Vagina (tissue), 2 donors: ENCODE measurements around the gene LMNTD2. TPM values are rescaled to one million over a fixed set of nuclear protein-coding genes. Genes with fewer than 3 reads are reported as not detected.
"Not testable (repeated sequence)": the region's sequence is repeated elsewhere in the genome, so short reads cannot be mapped to it uniquely, and the experiment has no call there.

Source experiments
- DNase-seq, 2 donors: peaks; one replicate each; pipeline ENCODE4 v3.0.0-alpha.2; 2017; ENCODE audit errors: extremely low spot score in 2 of 2
- H3K27ac ChIP-seq: fragments of 200-600 bp; sonication (generic); one replicate; pipeline ENCODE4 v1.5.1; 2019
- H3K27me3 ChIP-seq: fragments of 200-600 bp; sonication (generic); one replicate; pipeline ENCODE4 v1.5.1; 2019
- H3K36me3 ChIP-seq, 2 donors: fragments of 200-600 bp; sonication (generic); one replicate each; pipeline ENCODE4 v1.5.1; 2017 to 2019
- H3K4me1 ChIP-seq: fragments of 200-600 bp; sonication (generic); one replicate; pipeline ENCODE4 v1.5.1; 2019
- H3K4me3 ChIP-seq, 2 donors: fragments of 200-600 bp; sonication (generic); 1 replicate in 1 of 2; 2 replicates in 1 of 2; pipeline ENCODE4 v1.5.1; 2016 to 2019
- H3K9me3 ChIP-seq: fragments of 200-600 bp; sonication (generic); one replicate; pipeline ENCODE4 v1.5.1; 2019
- POLR2A ChIP-seq, 2 donors: fragments of 450-650 bp; IDR thresholded peaks; one replicate each; pipeline ENCODE4 v1.6.1; 2017; ENCODE audit warnings: antibody characterized with exemption in 2 of 2, mild to moderate bottlenecking in 2 of 2, moderate library complexity in 2 of 2
- POLR2AphosphoS5 ChIP-seq, 2 donors: sonication (generic); formaldehyde crosslinking; IDR thresholded peaks; one replicate each; pipeline ENCODE4 v1.9.0; 2017; ENCODE audit warnings: antibody characterized with exemption in 2 of 2, mild to moderate bottlenecking in 2 of 2, low read depth in 1 of 2; ENCODE audit not compliant: insufficient read depth in 1 of 2
- intact Hi-C: fragments of 100-400 bp; cut with DNase I; formaldehyde crosslinking; loops from one replicate; pipeline ENCODE4 v1.15.1; 2023
- total RNA-seq: library from RNA; depleted of rRNA; stranded (reverse); fragments of >200 nt; gene quantifications from one replicate; pipeline ENCODE4 v1.2.3, GENCODE V29; 2016
- TF ChIP-seq, protein P1 (sequence below), 3 experiments: fragments of 450-650 bp in 2 of 3; fragments of 200-600 bp in 1 of 3; sonication (generic) in 1 of 3; IDR thresholded peaks; one replicate each; pipeline ENCODE4 v1.5.1; 2017 to 2019; ENCODE audit warnings: antibody characterized with exemption in 3 of 3, mild to moderate bottlenecking in 2 of 3, moderate library complexity in 2 of 3

LMNTD2 gene
- total RNA-seq, 1 donor from 2014 or later = 1.7 TPM

DNA sequence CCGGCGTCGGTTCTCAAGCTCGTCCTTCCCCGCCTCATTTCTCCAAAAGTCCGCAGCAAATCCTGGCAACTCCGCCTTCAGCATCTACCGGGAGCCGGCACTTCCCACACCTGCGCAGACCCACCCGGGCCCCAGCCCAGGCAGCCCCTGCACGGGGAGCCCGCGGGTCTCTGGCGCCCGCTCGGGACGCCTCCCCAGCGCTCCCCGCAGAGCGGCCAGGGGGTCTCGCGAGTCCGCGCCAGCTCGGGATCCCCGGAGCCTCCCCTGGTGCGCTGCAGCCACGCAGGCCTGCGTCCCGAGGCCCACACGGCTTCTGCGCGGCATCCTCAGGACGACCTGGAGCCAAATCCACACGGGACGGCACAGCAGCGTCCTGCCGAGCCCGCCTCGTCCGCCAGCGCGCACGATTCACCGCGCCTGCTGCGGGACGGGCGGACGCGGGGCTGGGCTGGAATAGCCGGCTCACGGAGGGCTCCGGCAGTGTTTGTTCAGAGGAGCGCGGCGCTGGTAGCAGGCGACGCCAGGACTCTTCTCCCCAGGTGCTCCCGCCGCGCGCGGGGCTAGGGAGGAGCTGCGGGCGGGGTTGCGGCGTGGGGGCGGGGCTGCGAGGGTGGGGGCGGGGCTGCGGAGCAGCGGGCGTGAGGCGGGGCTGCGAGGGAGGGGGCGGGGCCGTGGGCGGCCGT is 14.9 kb upstream of the LMNTD2 start:
- peaks cover 53% of the 10 kb centered on the region for H3K4me1 ChIP-seq
- no peak for DNase-seq
- intact Hi-C loops = no loop called here

GRCh38 chr11:574632-575312 is 14.2 kb upstream of the LMNTD2 start:
- no peak for DNase-seq
- Histone ChIP-seq H3K36me3 (no peaks in the 10 kb centered on the region), H3K4me1 (peaks cover 46% of the 10 kb centered on the region), H3K27ac (peak overlapping the region; percentile 72), H3K9me3 (no peaks in the 10 kb centered on the region), H3K4me3 (peak overlapping the region; percentile 64 to 80), H3K27me3 (no peaks in the 10 kb centered on the region)
- TF ChIP-seq, protein P1, sequence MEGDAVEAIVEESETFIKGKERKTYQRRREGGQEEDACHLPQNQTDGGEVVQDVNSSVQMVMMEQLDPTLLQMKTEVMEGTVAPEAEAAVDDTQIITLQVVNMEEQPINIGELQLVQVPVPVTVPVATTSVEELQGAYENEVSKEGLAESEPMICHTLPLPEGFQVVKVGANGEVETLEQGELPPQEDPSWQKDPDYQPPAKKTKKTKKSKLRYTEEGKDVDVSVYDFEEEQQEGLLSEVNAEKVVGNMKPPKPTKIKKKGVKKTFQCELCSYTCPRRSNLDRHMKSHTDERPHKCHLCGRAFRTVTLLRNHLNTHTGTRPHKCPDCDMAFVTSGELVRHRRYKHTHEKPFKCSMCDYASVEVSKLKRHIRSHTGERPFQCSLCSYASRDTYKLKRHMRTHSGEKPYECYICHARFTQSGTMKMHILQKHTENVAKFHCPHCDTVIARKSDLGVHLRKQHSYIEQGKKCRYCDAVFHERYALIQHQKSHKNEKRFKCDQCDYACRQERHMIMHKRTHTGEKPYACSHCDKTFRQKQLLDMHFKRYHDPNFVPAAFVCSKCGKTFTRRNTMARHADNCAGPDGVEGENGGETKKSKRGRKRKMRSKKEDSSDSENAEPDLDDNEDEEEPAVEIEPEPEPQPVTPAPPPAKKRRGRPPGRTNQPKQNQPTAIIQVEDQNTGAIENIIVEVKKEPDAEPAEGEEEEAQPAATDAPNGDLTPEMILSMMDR (IDR thresholded peaks at IDR 0.05) = no peak
- TF ChIP-seq POLR2A (IDR thresholded peaks at IDR 0.05) (no peak), POLR2AphosphoS5 (IDR thresholded peaks at IDR 0.05; ENCODE audit: insufficient read depth in 1 of 2, low read depth in 1 of 2) (no peak)
- intact Hi-C loops = no loop called here

More for the DNA sequence above, 14.9 kb upstream of the LMNTD2 start:
- H3K27ac ChIP-seq = peak overlapping the region; percentile 72
- H3K4me3 ChIP-seq = peak overlapping the region; percentile 64 to 80
- H3K36me3 ChIP-seq = no peaks in the 10 kb centered on the region
- no peaks in the 10 kb centered on the region for H3K9me3 ChIP-seq
- TF ChIP-seq POLR2AphosphoS5 (IDR thresholded peaks at IDR 0.05; ENCODE audit: insufficient read depth in 1 of 2, low read depth in 1 of 2) = peak in 1 of 2 donors; percentile 74
- TF ChIP-seq, protein P1 (IDR thresholded peaks at IDR 0.05) = no peak
- H3K27me3 ChIP-seq = no peaks in the 10 kb centered on the region

DNA sequence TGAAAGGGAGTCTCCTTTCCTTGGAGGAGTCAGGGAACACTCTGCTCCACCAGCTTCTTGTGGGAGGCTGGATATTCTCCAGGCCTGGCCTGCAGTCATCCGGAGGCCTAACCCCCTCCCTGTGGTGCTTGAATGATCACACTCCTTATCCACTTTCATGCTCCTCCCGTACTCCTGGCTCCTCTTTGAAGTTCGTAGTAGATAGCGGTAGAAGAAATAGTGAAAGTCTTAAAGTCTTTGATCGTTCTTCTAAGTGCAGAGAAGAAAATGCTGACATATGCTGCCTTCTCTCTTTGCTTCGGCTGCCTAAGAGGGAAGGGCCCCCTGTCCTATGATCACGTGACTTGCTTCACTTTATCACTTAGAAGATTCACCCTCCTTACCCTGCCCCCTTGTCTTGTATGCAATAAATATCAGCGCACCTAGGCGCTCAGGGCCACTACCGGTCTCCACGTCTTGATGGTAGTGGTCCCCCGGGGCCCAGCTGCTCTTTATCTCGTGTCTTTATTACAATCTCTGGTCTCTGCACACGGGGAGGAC is 13.6 kb upstream of the LMNTD2 start:
- H3K4me1 ChIP-seq = peaks cover 45% of the 10 kb centered on the region
- intact Hi-C loops, DNase-seq, H3K27me3 ChIP-seq, H3K36me3 ChIP-seq, H3K4me3 ChIP-seq, H3K9me3 ChIP-seq, H3K27ac ChIP-seq: not testable (repeated sequence)

- intact Hi-C loops = no loop called here
- Histone ChIP-seq H3K4me3 (no peak overlapping the region), H3K9me3 (no peaks in the 10 kb centered on the region), H3K27ac (no peak overlapping the region), H3K4me1 (peaks cover 39% of the 10 kb centered on the region), H3K36me3 (no peaks in the 10 kb centered on the region), H3K27me3 (no peaks in the 10 kb centered on the region)
- TF ChIP-seq POLR2AphosphoS5 (IDR thresholded peaks at IDR 0.05; ENCODE audit: insufficient read depth in 1 of 2, low read depth in 1 of 2) = no peak
- TF ChIP-seq, protein P1 (IDR thresholded peaks at IDR 0.05) = no peak
- no peak for TF ChIP-seq POLR2A (IDR thresholded peaks at IDR 0.05)
- no peak for DNase-seq
Measured at GRCh38 chr11:573146-573759, 12.7 kb upstream of the LMNTD2 start.

DNA sequence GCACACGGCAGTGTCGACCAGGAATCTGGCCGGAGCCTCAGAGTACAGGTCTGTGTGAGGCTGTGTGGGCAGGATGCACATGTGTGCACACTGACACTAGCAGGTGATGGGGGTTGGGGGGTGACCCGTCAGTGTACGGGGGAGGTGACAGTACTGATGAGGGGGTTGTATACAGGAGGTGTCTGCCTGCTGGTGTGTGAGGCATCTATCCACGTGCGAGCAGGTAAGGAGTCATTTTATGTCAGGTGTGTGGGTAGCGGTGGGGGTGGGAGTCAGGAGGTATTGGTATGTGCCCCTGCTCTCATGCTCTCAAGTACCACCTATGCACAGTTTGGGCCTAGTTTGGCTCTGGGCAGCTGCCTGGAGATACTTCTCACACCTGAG is 11.3 kb upstream of the LMNTD2 start:
- Histone ChIP-seq H3K27me3 (no peaks in the 10 kb centered on the region), H3K27ac (no peak overlapping the region), H3K4me3 (no peak overlapping the region), H3K36me3 (no peaks in the 10 kb centered on the region), H3K9me3 (no peaks in the 10 kb centered on the region), H3K4me1 (peaks cover 35% of the 10 kb centered on the region)
- DNase-seq = no peak
- TF ChIP-seq, protein P1 (IDR thresholded peaks at IDR 0.05) = no peak
- TF ChIP-seq POLR2A (IDR thresholded peaks at IDR 0.05) (no peak), POLR2AphosphoS5 (IDR thresholded peaks at IDR 0.05; ENCODE audit: insufficient read depth in 1 of 2, low read depth in 1 of 2) (no peak)
- intact Hi-C loops = no loop called here
